IMR-90 (cell line): Measurements from ENCODE around the gene GRAMD1B. TPM values are rescaled to one million over a fixed set of nuclear protein-coding genes. Genes with fewer than 3 reads are reported as not detected.

Experiments used
- ATAC-seq: fragments of 200-7000 bp; cut with Tn5 transposase; 2 replicates; pipeline ENCODE4 v1.9.1; 2020; ENCODE audit warnings: low read depth, mild to moderate bottlenecking, moderate library complexity
- BruUV-seq: library from RNA; stranded (reverse); fragments of 400-500 nt; replicated peaks from 2 replicates; lab custom pipeline; 2021; lab: Mats Ljungman, UMichigan
- CTCF ChIA-PET: fragments of 300-600 bp; formaldehyde crosslinking; extraction: SDS; loops from one replicate; lab custom pipeline; 2021; ENCODE audit warnings: antibody characterized with exemption; lab: Yijun Ruan, JAX
- POLR2A ChIA-PET: fragments of 300-600 bp; sonication (Branson Sonifier 250); formaldehyde crosslinking; loops from one replicate; lab custom pipeline; 2022; ENCODE audit warnings: antibody characterized with exemption; ENCODE audit not compliant: unreplicated experiment; lab: Charles Lee
- DNase-seq: peaks from one replicate; pipeline ENCODE4 v3.0.0; 2013
- H2AFZ ChIP-seq: replicated peaks from 2 replicates; pipeline ENCODE3; 2013; ENCODE audit warnings: low read length, mild to moderate bottlenecking; ENCODE audit not compliant: poor library complexity
- H2AK5ac ChIP-seq: 2 replicates; pipeline ENCODE4 v1.6.1; 2013; ENCODE audit warnings: low read depth, low read length, inconsistent platforms
- H2AK9ac ChIP-seq: replicated peaks from 2 replicates; pipeline ENCODE3; 2013; ENCODE audit warnings: mild to moderate bottlenecking, low read depth, low read length, moderate library complexity; ENCODE audit not compliant: poor library complexity
- H2BK120ac ChIP-seq: 2 replicates; pipeline ENCODE4 v1.6.1; 2013; ENCODE audit warnings: low read depth, low read length, inconsistent platforms
- H2BK15ac ChIP-seq: 3 replicates; pipeline ENCODE4 v1.6.1; 2013; ENCODE audit warnings: low read depth, low read length, inconsistent platforms
- H2BK20ac ChIP-seq: 2 replicates; pipeline ENCODE4 v1.6.1; 2013; ENCODE audit warnings: low read depth, mild to moderate bottlenecking, inconsistent platforms, low read length, moderate library complexity
- H2BK5ac ChIP-seq: 2 replicates; pipeline ENCODE4 v1.6.1; 2013; ENCODE audit warnings: mild to moderate bottlenecking, low read depth, low read length, inconsistent platforms; ENCODE audit not compliant: poor library complexity, severe bottlenecking
- H3K14ac ChIP-seq: replicated peaks from 2 replicates; pipeline ENCODE4 v1.6.1; 2013; ENCODE audit warnings: low read depth, low read length, inconsistent platforms
- H3K18ac ChIP-seq: 2 replicates; pipeline ENCODE4 v1.6.1; 2013; ENCODE audit warnings: low read depth, low read length, control low read depth
- H3K23ac ChIP-seq: 2 replicates; pipeline ENCODE4 v1.6.1; 2013; ENCODE audit warnings: low read depth, low read length, inconsistent platforms
- H3K27ac ChIP-seq: 2 replicates; pipeline ENCODE4 v1.5.1; 2013; ENCODE audit warnings: mild to moderate bottlenecking, control low read depth, low read length; ENCODE audit not compliant: insufficient read depth
- H3K27me3 ChIP-seq: 2 replicates; pipeline ENCODE4 v1.6.1; 2013; ENCODE audit warnings: low read length; ENCODE audit not compliant: control insufficient read depth, insufficient read depth
- H3K36me3 ChIP-seq: 2 replicates; pipeline ENCODE4 v1.6.1; 2013; ENCODE audit warnings: low read length, mixed read lengths; ENCODE audit not compliant: control insufficient read depth, insufficient read depth
- H3K4ac ChIP-seq: 2 replicates; pipeline ENCODE4 v1.6.1; 2013; ENCODE audit warnings: low read depth, low read length, inconsistent platforms
- H3K4me1 ChIP-seq: 2 replicates; pipeline ENCODE4 v1.6.1; 2013; ENCODE audit warnings: low read length, mixed read lengths; ENCODE audit not compliant: control insufficient read depth, insufficient read depth
- H3K4me2 ChIP-seq: 2 replicates; pipeline ENCODE4 v1.6.1; 2013; ENCODE audit warnings: low read depth, mild to moderate bottlenecking, control low read depth, low read length, moderate library complexity
- H3K4me3 ChIP-seq: 2 replicates; pipeline ENCODE4 v1.5.1; 2013; ENCODE audit warnings: low read depth, mild to moderate bottlenecking, control low read depth, low read length, moderate library complexity; ENCODE audit not compliant: insufficient read depth
- H3K56ac ChIP-seq: 2 replicates; pipeline ENCODE4 v1.6.1; 2013; ENCODE audit warnings: low read length, inconsistent platforms; ENCODE audit not compliant: insufficient read depth; ENCODE audit errors: extremely low read depth
- H3K79me1 ChIP-seq, 2 experiments: 2 replicates each; pipeline ENCODE4 v1.6.1; 2013; ENCODE audit warnings: low read length in 2 of 2, inconsistent platforms in 1 of 2, low read depth in 1 of 2
- H3K9ac ChIP-seq: 2 replicates; pipeline ENCODE4 v1.6.1; 2013; ENCODE audit warnings: low read depth, low read length, control low read depth
- H3K9me1 ChIP-seq: 2 replicates; pipeline ENCODE4 v1.6.1; 2013; ENCODE audit warnings: low read length, inconsistent platforms; ENCODE audit not compliant: insufficient read depth
- H3K9me3 ChIP-seq: 2 replicates; pipeline ENCODE4 v1.6.1; 2013; ENCODE audit warnings: low read length; ENCODE audit not compliant: control insufficient read depth, insufficient read depth
- H4K20me1 ChIP-seq: 2 replicates; pipeline ENCODE4 v1.6.1; 2013; ENCODE audit warnings: low read length, inconsistent platforms; ENCODE audit not compliant: insufficient read depth
- H4K5ac ChIP-seq: 2 replicates; pipeline ENCODE4 v1.6.1; 2013; ENCODE audit warnings: mild to moderate bottlenecking, low read depth, low read length, control low read depth
- H4K8ac ChIP-seq, 2 experiments: 2 replicates each; pipeline ENCODE4 v1.6.1; 2013; ENCODE audit warnings: low read depth in 2 of 2, low read length in 2 of 2, control low read depth in 1 of 2, inconsistent platforms in 1 of 2
- H4K91ac ChIP-seq: 2 replicates; pipeline ENCODE4 v1.6.1; 2013; ENCODE audit warnings: low read depth, low read length, inconsistent platforms; ENCODE audit not compliant: insufficient read depth
- BHLHE40 ChIP-seq: fragments of 150-350 bp; IDR thresholded peaks from 2 replicates; pipeline ENCODE4 v1.6.1; 2016; ENCODE audit warnings: mild to moderate bottlenecking, low read depth, low read length
- CEBPB ChIP-seq: IDR thresholded peaks from 2 replicates; pipeline ENCODE4 v1.6.1; 2012; ENCODE audit warnings: low read depth, low read length, improper control_type of control experiment
- CHD1 ChIP-seq: IDR thresholded peaks from 2 replicates; pipeline ENCODE4 v1.6.1; 2012; ENCODE audit warnings: low read depth, low read length, improper control_type of control experiment
- FOS ChIP-seq: fragments of 150-350 bp; IDR thresholded peaks from 2 replicates; pipeline ENCODE4 v1.6.1; 2016; ENCODE audit warnings: low read depth, low read length
- MAFK ChIP-seq: IDR thresholded peaks from 2 replicates; pipeline ENCODE4 v1.6.1; 2012; ENCODE audit warnings: low read depth, low read length, improper control_type of control experiment
- MAZ ChIP-seq: IDR thresholded peaks from 2 replicates; pipeline ENCODE4 v1.6.1; 2012; ENCODE audit warnings: low read depth, mild to moderate bottlenecking, low read length, improper control_type of control experiment, moderate library complexity, borderline replicate concordance
- MXI1 ChIP-seq: IDR thresholded peaks from 2 replicates; pipeline ENCODE4 v1.6.1; 2012; ENCODE audit warnings: low read depth, mild to moderate bottlenecking, low read length, moderate library complexity, borderline replicate concordance
- NFE2L2 ChIP-seq: fragments of 150-350 bp; IDR thresholded peaks from 2 replicates; pipeline ENCODE4 v1.6.1; 2016; ENCODE audit warnings: low read depth, mild to moderate bottlenecking, low read length
- POLR2A ChIP-seq: IDR thresholded peaks from 2 replicates; pipeline ENCODE4 v1.6.1; 2012; ENCODE audit warnings: mild to moderate bottlenecking, low read depth, low read length
- RAD21 ChIP-seq: IDR thresholded peaks from 2 replicates; pipeline ENCODE4 v1.6.1; 2012; ENCODE audit warnings: low read length, improper control_type of control experiment
- RCOR1 ChIP-seq: IDR thresholded peaks from 2 replicates; pipeline ENCODE4 v1.6.1; 2012; ENCODE audit warnings: mild to moderate bottlenecking, low read length, improper control_type of control experiment; ENCODE audit not compliant: insufficient replicate concordance
- RFX5 ChIP-seq: IDR thresholded peaks from 2 replicates; pipeline ENCODE4 v1.8.0; 2012; ENCODE audit warnings: low read depth, mild to moderate bottlenecking, low read length, moderate library complexity
- SMC3 ChIP-seq: fragments of 150-350 bp; IDR thresholded peaks from 2 replicates; pipeline ENCODE4 v1.6.1; 2016; ENCODE audit warnings: low read depth, mild to moderate bottlenecking, antibody characterized with exemption, low read length, moderate library complexity
- WGBS, 2 experiments: methylation state at CpG; one replicate each; pipeline versions ENCODE4 v1.1.5 to v1.1.7; 2013; ENCODE audit warnings: missing lambda C conversion rate in 2 of 2; ENCODE audit not compliant: insufficient read length in 1 of 2; ENCODE audit errors: extremely low coverage in 2 of 2; 5-methylcytosine and 5-hydroxymethylcytosine counted together
- dilution Hi-C: fragments of 300-500 bp; cut with HindIII; formaldehyde crosslinking; loops from one replicate; pipeline ENCODE4 v1.14.3; 2018; ENCODE audit warnings: low sequenced_read_pairs; ENCODE audit not compliant: unreplicated experiment
- in situ Hi-C: fragments of 300-500 bp; cut with MboI; formaldehyde crosslinking; loops from 3 replicates; pipeline ENCODE4 v1.14.3; 2019; ENCODE audit warnings: low sequenced_read_pairs, inconsistent platforms, mixed read lengths
- intact Hi-C: fragments of 100-400 bp; cut with micrococcal nuclease; formaldehyde crosslinking; loops from 2 replicates; pipeline ENCODE4 v1.10.0; 2022
- polyA plus RNA-seq, 3 experiments: library from polyadenylated mRNA; depleted of rRNA; stranded (reverse); fragments of >200 nt; gene quantifications; 2 replicates each; pipeline ENCODE4 v1.2.3, GENCODE V29; 2012; ENCODE audit warnings: low replicate concordance in 1 of 3
- total RNA-seq: library from RNA; depleted of rRNA; stranded (reverse); fragments of >200 nt; gene quantifications from 2 replicates; pipeline ENCODE4 v1.2.3, GENCODE V29; 2012
- TF ChIP-seq, protein P1 (sequence below): conservative IDR thresholded peaks from 2 replicates; pipeline ENCODE4 v1.5.1; 2012; ENCODE audit warnings: mild to moderate bottlenecking, low read depth, low read length, improper control_type of control experiment
- TF ChIP-seq, protein P2 (sequence below): fragments of 150-350 bp; IDR thresholded peaks from 2 replicates; pipeline ENCODE4 v1.6.1; 2016; ENCODE audit warnings: low read depth, mild to moderate bottlenecking, low read length, moderate library complexity, borderline replicate concordance
- TF ChIP-seq, protein P3 (sequence below): fragments of 150-350 bp; IDR thresholded peaks from 2 replicates; pipeline ENCODE4 v1.6.1; 2017; ENCODE audit warnings: mild to moderate bottlenecking, antibody characterized with exemption, low read length, low read depth

The GRAMD1B gene
- total and polyA plus RNA-seq, 2 of the 4 experiments (the other 2 are of a cell fraction), result 7.1 to 7.2 TPM

GRCh38 chr11:123448823-123449222, 18.8 kb downstream of the GRAMD1B start:
- H3K9ac ChIP-seq, result no peak overlapping the region
- ChIA-PET POLR2A (no interaction called here), CTCF (interaction anchor here (0.8 kb wide), 1 partner anchor 15 kb away, joined by 3 read pairs; no protein-coding TSS in a partner anchor)
- no peak for TF ChIP-seq RFX5
- no peak for TF ChIP-seq MXI1
- TF ChIP-seq, protein P1, sequence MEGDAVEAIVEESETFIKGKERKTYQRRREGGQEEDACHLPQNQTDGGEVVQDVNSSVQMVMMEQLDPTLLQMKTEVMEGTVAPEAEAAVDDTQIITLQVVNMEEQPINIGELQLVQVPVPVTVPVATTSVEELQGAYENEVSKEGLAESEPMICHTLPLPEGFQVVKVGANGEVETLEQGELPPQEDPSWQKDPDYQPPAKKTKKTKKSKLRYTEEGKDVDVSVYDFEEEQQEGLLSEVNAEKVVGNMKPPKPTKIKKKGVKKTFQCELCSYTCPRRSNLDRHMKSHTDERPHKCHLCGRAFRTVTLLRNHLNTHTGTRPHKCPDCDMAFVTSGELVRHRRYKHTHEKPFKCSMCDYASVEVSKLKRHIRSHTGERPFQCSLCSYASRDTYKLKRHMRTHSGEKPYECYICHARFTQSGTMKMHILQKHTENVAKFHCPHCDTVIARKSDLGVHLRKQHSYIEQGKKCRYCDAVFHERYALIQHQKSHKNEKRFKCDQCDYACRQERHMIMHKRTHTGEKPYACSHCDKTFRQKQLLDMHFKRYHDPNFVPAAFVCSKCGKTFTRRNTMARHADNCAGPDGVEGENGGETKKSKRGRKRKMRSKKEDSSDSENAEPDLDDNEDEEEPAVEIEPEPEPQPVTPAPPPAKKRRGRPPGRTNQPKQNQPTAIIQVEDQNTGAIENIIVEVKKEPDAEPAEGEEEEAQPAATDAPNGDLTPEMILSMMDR, result no peak
- TF ChIP-seq CHD1, result no peak
- TF ChIP-seq SMC3, result no peak
- no peak for TF ChIP-seq RCOR1
- TF ChIP-seq, protein P2, sequence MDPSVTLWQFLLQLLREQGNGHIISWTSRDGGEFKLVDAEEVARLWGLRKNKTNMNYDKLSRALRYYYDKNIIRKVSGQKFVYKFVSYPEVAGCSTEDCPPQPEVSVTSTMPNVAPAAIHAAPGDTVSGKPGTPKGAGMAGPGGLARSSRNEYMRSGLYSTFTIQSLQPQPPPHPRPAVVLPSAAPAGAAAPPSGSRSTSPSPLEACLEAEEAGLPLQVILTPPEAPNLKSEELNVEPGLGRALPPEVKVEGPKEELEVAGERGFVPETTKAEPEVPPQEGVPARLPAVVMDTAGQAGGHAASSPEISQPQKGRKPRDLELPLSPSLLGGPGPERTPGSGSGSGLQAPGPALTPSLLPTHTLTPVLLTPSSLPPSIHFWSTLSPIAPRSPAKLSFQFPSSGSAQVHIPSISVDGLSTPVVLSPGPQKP, result no peak
- TF ChIP-seq MAFK, result no peak
- no peak for TF ChIP-seq MAZ
- TF ChIP-seq, protein P3, sequence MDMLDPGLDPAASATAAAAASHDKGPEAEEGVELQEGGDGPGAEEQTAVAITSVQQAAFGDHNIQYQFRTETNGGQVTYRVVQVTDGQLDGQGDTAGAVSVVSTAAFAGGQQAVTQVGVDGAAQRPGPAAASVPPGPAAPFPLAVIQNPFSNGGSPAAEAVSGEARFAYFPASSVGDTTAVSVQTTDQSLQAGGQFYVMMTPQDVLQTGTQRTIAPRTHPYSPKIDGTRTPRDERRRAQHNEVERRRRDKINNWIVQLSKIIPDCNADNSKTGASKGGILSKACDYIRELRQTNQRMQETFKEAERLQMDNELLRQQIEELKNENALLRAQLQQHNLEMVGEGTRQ, result no peak
- TF ChIP-seq POLR2A, result no peak
- TF ChIP-seq RAD21, result no peak
- no peak for TF ChIP-seq NFE2L2
- TF ChIP-seq CEBPB, result no peak
- TF ChIP-seq FOS, result no peak
- TF ChIP-seq BHLHE40, result no peak
- H4K91ac ChIP-seq, result no peak overlapping the region
- H3K14ac ChIP-seq, result no peak overlapping the region
- H2AK9ac ChIP-seq, result no peak overlapping the region
- H3K56ac ChIP-seq, result no peak overlapping the region
- 94% methylated on average over 2 of the region's 8 CpGs; no CpG with 5 or more reads in 1 of the 2 experiments for WGBS, 2 experiments
- intact Hi-C loops, result no loop called here
- H2BK120ac ChIP-seq, result no peak overlapping the region
- no peak overlapping the region for H3K23ac ChIP-seq
- H4K20me1 ChIP-seq, result 0 out of 2 replicates have a peak, but pooled peaks cover 5% of the 10 kb centered on the region
- DNase-seq (no peak), ATAC-seq (no peak)
- H3K4me3 ChIP-seq, result no peak overlapping the region
- no peak overlapping the region for H4K8ac ChIP-seq
- in situ Hi-C loops, result no loop called here
- H3K79me1 ChIP-seq, result peaks cover 11 to 34% of the 10 kb centered on the region in 2 experiments; a peak in 3 of 4 replicates
- no TSS peak for BruUV-seq
- no peak overlapping the region for H3K27ac ChIP-seq
- peaks cover 8% of the 10 kb centered on the region; the same call in 1 of the 2 replicates for H3K9me1 ChIP-seq
- no peak overlapping the region for H2AFZ ChIP-seq
- H2BK20ac ChIP-seq, result no peak overlapping the region
- peaks cover 7% of the 10 kb centered on the region for H3K4me1 ChIP-seq
- no peak overlapping the region for H3K18ac ChIP-seq
- no peak overlapping the region for H2BK15ac ChIP-seq
- dilution Hi-C loops, result no loop called here
- no peak overlapping the region for H2AK5ac ChIP-seq
- no peaks in the 10 kb centered on the region; the same call in 1 of the 2 replicates for H3K36me3 ChIP-seq
- no peak overlapping the region for H2BK5ac ChIP-seq
- H3K4me2 ChIP-seq, result no peak overlapping the region
- H3K27me3 ChIP-seq, result no peaks in the 10 kb centered on the region
- H3K4ac ChIP-seq, result no peak overlapping the region
- H4K5ac ChIP-seq, result no peak overlapping the region
- H3K9me3 ChIP-seq, result no peaks in the 10 kb centered on the region
